CD4-positive, alpha-beta T cell (primary cell): ENCODE measurements around the gene TTLL11. TPM values are rescaled to one million over a fixed set of nuclear protein-coding genes. Genes with fewer than 3 reads are reported as not detected.
A peak's percentile ranks its signal among the peaks of the same experiment; 100 is the strongest.

Experiments
- ATAC-seq: fragments of 200-7000 bp; cut with Tn5 transposase; one replicate; pipeline ENCODE4 v1.10.0; 2022; ENCODE audit warnings: mild to moderate bottlenecking; ENCODE audit not compliant: poor library complexity
- CTCF ChIA-PET: fragments of 350-600 bp; sonication (Branson Sonifier 250); formaldehyde crosslinking; loops from one replicate; lab custom pipeline; 2021; ENCODE audit warnings: antibody characterized with exemption, inconsistent platforms; lab: Charles Lee
- POLR2A ChIA-PET: fragments of 350-600 bp; sonication (Branson Sonifier 250); formaldehyde crosslinking; loops from one replicate; lab custom pipeline; 2021; ENCODE audit warnings: antibody characterized with exemption, inconsistent platforms; lab: Charles Lee
- DNase-seq, 14 experiments: peaks; one replicate each; pipeline ENCODE4 v3.0.0-alpha.2; 2013 to 2020; ENCODE audit warnings: mixed read lengths in 2 of 14
- H3K27ac ChIP-seq, 2 donors: one replicate each; pipeline versions ENCODE4 v1.5.1 to v1.7.0; 2013; ENCODE audit warnings: low read length in 2 of 2, low read depth in 1 of 2, mild to moderate bottlenecking in 1 of 2
- H3K27me3 ChIP-seq, 2 experiments: 1 replicate in 1 of 2; 2 replicates in 1 of 2; pipeline versions ENCODE4 v1.6.1 to v1.7.0; 2013; ENCODE audit warnings: low read length in 2 of 2, control low read depth in 1 of 2, mild to moderate bottlenecking in 1 of 2, moderate library complexity in 1 of 2; ENCODE audit not compliant: insufficient read depth in 2 of 2, control insufficient read depth in 1 of 2
- H3K36me3 ChIP-seq: one replicate; pipeline ENCODE4 v1.6.1; 2013; ENCODE audit warnings: low read length, control low read depth; ENCODE audit not compliant: insufficient read depth
- H3K4me1 ChIP-seq: one replicate; pipeline ENCODE4 v1.6.1; 2013; ENCODE audit warnings: low read length, control low read depth; ENCODE audit not compliant: insufficient read depth
- H3K4me3 ChIP-seq: one replicate; pipeline ENCODE4 v1.5.1; 2013; ENCODE audit warnings: mild to moderate bottlenecking, low read length, moderate library complexity
- H3K9me3 ChIP-seq, 2 experiments: 1 replicate in 1 of 2; 2 replicates in 1 of 2; pipeline versions ENCODE4 v1.6.1 to v1.7.0; 2013; ENCODE audit warnings: low read length in 2 of 2, mild to moderate bottlenecking in 2 of 2, control low read depth in 1 of 2, moderate library complexity in 1 of 2; ENCODE audit not compliant: control insufficient read depth in 1 of 2, insufficient read depth in 1 of 2
- H3K27ac Mint-ChIP-seq: one replicate; pipeline ENCODE4 v1.8.0; 2020; ENCODE audit warnings: mixed read lengths
- H3K27me3 Mint-ChIP-seq: one replicate; pipeline ENCODE4 v1.8.0; 2021; ENCODE audit warnings: mixed read lengths
- H3K36me3 Mint-ChIP-seq: one replicate; pipeline ENCODE4 v1.8.0; 2021; ENCODE audit warnings: low read depth, mixed read lengths
- H3K4me1 Mint-ChIP-seq: one replicate; pipeline ENCODE4 v1.8.0; 2021; ENCODE audit warnings: low read depth, mixed read lengths
- H3K4me3 Mint-ChIP-seq: one replicate; pipeline ENCODE4 v1.8.0; 2020; ENCODE audit warnings: mild to moderate bottlenecking, mixed read lengths
- H3K9me3 Mint-ChIP-seq: one replicate; pipeline ENCODE4 v1.8.0; 2020; ENCODE audit warnings: mixed read lengths
- intact Hi-C, 2 experiments: fragments of 100-400 bp; cut with DNase I in 1 of 2; cut with micrococcal nuclease in 1 of 2; formaldehyde crosslinking; loops; one replicate each; pipeline versions ENCODE4 v1.15.1 to v1.9.0; 2023 to 2025; cut with DNase I, micrococcal nuclease
- total RNA-seq, 174 experiments: library from RNA in 2 of 174; stranded (reverse) in 2 of 174; gene quantifications; one replicate each; pipeline ENCODE4 v1.2.3 and lab custom pipeline; 2021 to 2026
- TF ChIP-seq, protein P1 (sequence below): fragments of 200-600 bp; IDR thresholded peaks from one replicate; pipeline ENCODE4 v1.8.0; 2022; ENCODE audit warnings: antibody characterized with exemption, mild to moderate bottlenecking

TTLL11 gene
- total RNA-seq, 2 experiments from 2014 or later, result 1.6 to 2.3 TPM

DNA sequence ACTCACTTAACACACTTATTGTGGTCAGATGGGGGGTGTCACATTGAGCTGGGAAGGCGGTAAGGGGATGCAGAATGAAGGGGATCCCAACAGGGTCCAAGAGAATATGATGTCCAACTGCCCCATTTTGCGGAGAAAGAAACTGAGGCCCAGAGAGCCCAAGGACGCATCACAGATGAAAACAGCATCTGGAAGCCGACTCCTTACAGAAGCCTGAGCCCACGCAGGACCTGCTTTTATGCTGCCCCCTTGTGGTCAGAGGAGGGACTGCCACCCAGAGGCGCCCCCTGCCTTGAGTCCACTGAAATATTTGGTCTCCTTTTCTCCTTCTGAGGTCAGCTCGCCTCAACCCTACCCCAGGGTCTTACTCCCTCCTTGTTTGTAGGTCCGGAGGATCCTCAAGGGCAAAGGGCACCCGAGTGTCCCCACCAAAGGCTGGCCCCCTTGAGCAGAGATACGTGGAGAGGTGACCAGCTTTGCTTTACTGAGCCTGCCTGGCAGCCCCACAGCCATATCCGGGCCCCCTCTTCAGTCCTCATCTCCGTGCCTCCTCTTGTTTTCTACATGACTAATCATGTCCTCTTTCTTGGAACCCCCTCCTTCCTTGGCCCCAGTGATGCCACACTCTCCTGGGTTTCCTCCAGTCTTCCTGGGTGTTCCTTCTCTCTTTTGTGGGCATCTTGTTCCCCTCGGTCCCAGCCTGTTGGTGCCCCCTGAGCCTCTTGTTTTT lies 30.0 kb upstream of the TTLL11 start:
- Mint-ChIP-seq H3K27me3 (peaks cover 43% of the 10 kb centered on the region), H3K27ac (no peak overlapping the region), H3K4me1 (peaks cover 21% of the 10 kb centered on the region), H3K36me3 (no peaks in the 10 kb centered on the region), H3K4me3 (no peak overlapping the region), H3K9me3 (no peaks in the 10 kb centered on the region)
- no peaks in the 10 kb centered on the region for H3K36me3 ChIP-seq
- ChIA-PET POLR2A (no interaction called here), CTCF (interaction anchor here (0.6 to 1.8 kb wide), 7 partner anchors 22 to 780 kb away, joined by 3 to 18 read pairs (median 3); no protein-coding TSS in a partner anchor)
- H3K4me1 ChIP-seq, result peaks cover 31% of the 10 kb centered on the region
- H3K27me3 ChIP-seq, result peaks cover 18 to 27% of the 10 kb centered on the region in 2 experiments
- peaks cover 0 to 6% of the 10 kb centered on the region in 2 experiments for H3K9me3 ChIP-seq
- peak; percentile 50 to 83 (median 64) for DNase-seq
- TF ChIP-seq, protein P1, sequence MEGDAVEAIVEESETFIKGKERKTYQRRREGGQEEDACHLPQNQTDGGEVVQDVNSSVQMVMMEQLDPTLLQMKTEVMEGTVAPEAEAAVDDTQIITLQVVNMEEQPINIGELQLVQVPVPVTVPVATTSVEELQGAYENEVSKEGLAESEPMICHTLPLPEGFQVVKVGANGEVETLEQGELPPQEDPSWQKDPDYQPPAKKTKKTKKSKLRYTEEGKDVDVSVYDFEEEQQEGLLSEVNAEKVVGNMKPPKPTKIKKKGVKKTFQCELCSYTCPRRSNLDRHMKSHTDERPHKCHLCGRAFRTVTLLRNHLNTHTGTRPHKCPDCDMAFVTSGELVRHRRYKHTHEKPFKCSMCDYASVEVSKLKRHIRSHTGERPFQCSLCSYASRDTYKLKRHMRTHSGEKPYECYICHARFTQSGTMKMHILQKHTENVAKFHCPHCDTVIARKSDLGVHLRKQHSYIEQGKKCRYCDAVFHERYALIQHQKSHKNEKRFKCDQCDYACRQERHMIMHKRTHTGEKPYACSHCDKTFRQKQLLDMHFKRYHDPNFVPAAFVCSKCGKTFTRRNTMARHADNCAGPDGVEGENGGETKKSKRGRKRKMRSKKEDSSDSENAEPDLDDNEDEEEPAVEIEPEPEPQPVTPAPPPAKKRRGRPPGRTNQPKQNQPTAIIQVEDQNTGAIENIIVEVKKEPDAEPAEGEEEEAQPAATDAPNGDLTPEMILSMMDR, result peak; percentile 84
- no peak overlapping the region for H3K4me3 ChIP-seq
- no peak overlapping the region for H3K27ac ChIP-seq
- ATAC-seq, result peak; percentile 73
- intact Hi-C loops, result loop anchor here in 1 of 2 experiments (1.0 kb wide), 1 partner anchor 24 kb away; no protein-coding TSS in a partner anchor

DNA sequence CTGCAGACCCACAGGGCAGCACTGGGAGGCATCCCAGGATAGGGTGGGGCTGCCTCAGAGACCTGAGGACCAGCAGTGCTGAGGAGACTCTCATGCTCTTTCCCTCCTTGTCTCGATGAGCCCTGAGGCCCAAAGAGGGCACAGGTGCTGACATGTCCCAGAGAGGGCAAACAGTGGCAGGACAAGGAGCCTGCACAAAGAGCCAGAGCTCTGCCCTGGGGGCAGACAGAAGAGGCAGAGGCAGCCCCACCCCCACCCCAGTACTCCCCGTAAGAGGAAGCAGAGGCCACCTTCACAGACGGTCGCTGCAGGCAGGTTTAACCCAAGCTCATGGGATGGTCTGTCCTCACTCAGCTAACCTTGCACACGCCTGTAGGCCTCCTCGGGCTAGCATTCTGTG lies 29.4 kb upstream of the TTLL11 start:
- TF ChIP-seq, protein P1, result no peak
- Mint-ChIP-seq H3K36me3 (no peaks in the 10 kb centered on the region), H3K4me1 (peaks cover 21% of the 10 kb centered on the region), H3K4me3 (no peak overlapping the region), H3K27ac (no peak overlapping the region), H3K9me3 (no peaks in the 10 kb centered on the region), H3K27me3 (peaks cover 38% of the 10 kb centered on the region)
- Histone ChIP-seq H3K27me3 (peaks cover 17 to 21% of the 10 kb centered on the region in 2 experiments), H3K4me3 (no peak overlapping the region), H3K4me1 (peaks cover 28% of the 10 kb centered on the region), H3K27ac (no peak overlapping the region), H3K36me3 (no peaks in the 10 kb centered on the region), H3K9me3 (peaks cover 0 to 6% of the 10 kb centered on the region in 2 experiments)
- intact Hi-C loops, result no loop called here
- DNase-seq, result no peak
- ChIA-PET CTCF (interaction anchor here (1.0 to 1.8 kb wide), 2 partner anchors 23 to 24 kb away, joined by 3 to 18 read pairs; no protein-coding TSS in a partner anchor), POLR2A (no interaction called here)
- ATAC-seq, result no peak

DNA sequence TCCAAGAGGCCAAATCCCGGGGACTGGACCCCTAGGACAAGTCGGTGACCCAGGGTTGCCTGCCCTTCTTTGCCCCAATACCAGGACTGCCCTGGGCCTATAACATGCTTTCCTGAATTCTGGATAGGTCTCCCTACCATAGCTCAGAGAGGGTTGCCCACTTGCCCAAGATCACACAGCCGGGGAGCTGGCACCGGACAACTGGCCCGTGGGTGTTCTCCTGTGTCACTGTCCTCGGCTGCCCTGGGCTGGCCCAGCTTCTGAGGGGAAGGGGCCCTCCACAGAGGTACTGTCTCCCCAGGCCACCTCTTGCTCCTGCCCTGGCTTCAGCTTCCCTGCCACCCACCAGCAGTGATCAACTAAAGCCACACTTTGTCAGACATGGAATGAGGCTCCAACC lies 28.8 kb upstream of the TTLL11 start:
- peaks cover 0 to under 1% of the 10 kb centered on the region in 2 experiments for H3K9me3 ChIP-seq
- H3K36me3 Mint-ChIP-seq, result no peaks in the 10 kb centered on the region
- H3K4me3 ChIP-seq, result no peak overlapping the region
- no peak for ATAC-seq
- H3K27ac ChIP-seq, result no peak overlapping the region
- H3K4me1 Mint-ChIP-seq, result peaks cover 21% of the 10 kb centered on the region
- ChIA-PET POLR2A (no interaction called here), CTCF (interaction anchor here (1.0 to 1.3 kb wide), 3 partner anchors 23 to 229 kb away, joined by 3 to 5 read pairs (median 4); no protein-coding TSS in a partner anchor)
- no peak for DNase-seq
- H3K27me3 ChIP-seq, result peaks cover 13 to 15% of the 10 kb centered on the region in 2 experiments
- no peak overlapping the region for H3K27ac Mint-ChIP-seq
- TF ChIP-seq, protein P1, result no peak
- intact Hi-C loops, result no loop called here
- H3K36me3 ChIP-seq, result no peaks in the 10 kb centered on the region
- no peak overlapping the region for H3K4me3 Mint-ChIP-seq
- no peaks in the 10 kb centered on the region for H3K9me3 Mint-ChIP-seq
- H3K4me1 ChIP-seq, result peaks cover 24% of the 10 kb centered on the region
- H3K27me3 Mint-ChIP-seq, result peaks cover 35% of the 10 kb centered on the region
